Measurements from ENCODE around the gene NCKAP5L.

Gene NCKAP5L

GRCh38 chr12:49808686-49809380 is 19.4 kb downstream of the NCKAP5L start:
- Histone ChIP-seq H2AFZ (ENCODE audit: insufficient read depth, low read length, poor library complexity) (peak overlapping the region; percentile 47), H3K79me2 (ENCODE audit: control insufficient read depth, insufficient read depth, low read length, poor library complexity) (peaks cover 7% of the 10 kb centered on the region), H4K12ac (ENCODE audit: low read depth, low read length) (peak overlapping the region; percentile 79), H3K4me1 (ENCODE audit: control insufficient read depth in 1 of 2, insufficient read depth in 2 of 2, low read length in 2 of 2) (peaks cover 29 to 33% of the 10 kb centered on the region in 2 experiments), H2BK5ac (ENCODE audit: low read depth, low read length, poor library complexity) (peak overlapping the region; percentile 42), H2BK120ac (ENCODE audit: insufficient read depth, low read length, poor library complexity) (peak overlapping the region; percentile 75), H4K8ac (ENCODE audit: low read depth, low read length) (peak overlapping the region; percentile 83), H3K4me2 (ENCODE audit: low read length) (peak overlapping the region; percentile 33), H3K9me3 (ENCODE audit: insufficient read depth, low read depth, low read length) (peaks cover 2% of the 10 kb centered on the region), H3K4me3 (ENCODE audit: low read depth, low read length) (no peak overlapping the region), H3K23ac (ENCODE audit: low read length) (no peak overlapping the region), H3K4ac (ENCODE audit: low read depth, low read length) (peak overlapping the region; percentile 68), H2AK5ac (ENCODE audit: low read length) (peak overlapping the region; percentile 69), H3K14ac (ENCODE audit: low read length) (peak overlapping the region; percentile 83), H3K27ac (ENCODE audit: low read depth, low read length) (peak overlapping the region; percentile 94), H3K18ac (ENCODE audit: low read length) (peak overlapping the region; percentile 84), H3K9ac (ENCODE audit: low read length) (peak overlapping the region; percentile 6), H4K91ac (ENCODE audit: low read depth, low read length) (peak overlapping the region; percentile 83), H2BK12ac (ENCODE audit: low read length) (peak overlapping the region; percentile 58), H3K79me1 (ENCODE audit: low read length) (peaks cover 19% of the 10 kb centered on the region), H3K36me3 (ENCODE audit: control insufficient read depth in 1 of 2, insufficient read depth in 2 of 2, low read length in 2 of 2) (peaks cover 18 to 24% of the 10 kb centered on the region in 2 experiments), H3K27me3 (ENCODE audit: insufficient read depth, low read length) (no peaks in the 10 kb centered on the region)
- DNase-seq: peak; percentile 33 to 56
- WGBS (ENCODE audit: extremely low coverage, insufficient coverage, insufficient read length): no CpG with 5 or more reads among the region's 14 CpGs

GRCh38 chr12:49807991-49808580 is 20.1 kb downstream of the NCKAP5L start:
- Histone ChIP-seq H3K79me2 (ENCODE audit: control insufficient read depth, insufficient read depth, low read length, poor library complexity) (peaks cover 7% of the 10 kb centered on the region), H2AFZ (ENCODE audit: insufficient read depth, low read length, poor library complexity) (peak overlapping the region; percentile 47), H2BK120ac (ENCODE audit: insufficient read depth, low read length, poor library complexity) (peak overlapping the region; percentile 62), H3K36me3 (ENCODE audit: control insufficient read depth in 1 of 2, insufficient read depth in 2 of 2, low read length in 2 of 2) (peaks cover 25 to 31% of the 10 kb centered on the region in 2 experiments), H3K18ac (ENCODE audit: low read length) (peak overlapping the region; percentile 84), H2BK5ac (ENCODE audit: low read depth, low read length, poor library complexity) (peak overlapping the region; percentile 13), H3K9me3 (ENCODE audit: insufficient read depth, low read depth, low read length) (peaks cover 2% of the 10 kb centered on the region), H3K4me2 (ENCODE audit: low read length) (peak overlapping the region; percentile 19), H3K9ac (ENCODE audit: low read length) (no peak overlapping the region), H3K14ac (ENCODE audit: low read length) (peak overlapping the region; percentile 72), H3K4me1 (ENCODE audit: control insufficient read depth in 1 of 2, insufficient read depth in 2 of 2, low read length in 2 of 2) (peaks cover 29 to 33% of the 10 kb centered on the region in 2 experiments), H4K8ac (ENCODE audit: low read depth, low read length) (peak overlapping the region; percentile 83), H2BK12ac (ENCODE audit: low read length) (peak overlapping the region; percentile 44), H3K23ac (ENCODE audit: low read length) (no peak overlapping the region), H4K12ac (ENCODE audit: low read depth, low read length) (peak overlapping the region; percentile 14), H3K27ac (ENCODE audit: low read depth, low read length) (peak overlapping the region; percentile 94), H4K91ac (ENCODE audit: low read depth, low read length) (peak overlapping the region; percentile 83), H2AK5ac (ENCODE audit: low read length) (peak overlapping the region; percentile 64), H3K4me3 (ENCODE audit: low read depth, low read length) (no peak overlapping the region), H3K27me3 (ENCODE audit: insufficient read depth, low read length) (no peaks in the 10 kb centered on the region), H3K4ac (ENCODE audit: low read depth, low read length) (peak overlapping the region; percentile 60), H3K79me1 (ENCODE audit: low read length) (peaks cover 19% of the 10 kb centered on the region)
- DNase-seq: no peak
- no CpG with 5 or more reads among the region's 12 CpGs for WGBS (ENCODE audit: extremely low coverage, insufficient coverage, insufficient read length)

GRCh38 chr12:49806877-49807276 is 21.3 kb downstream of the NCKAP5L start:
- Histone ChIP-seq H3K27me3 (ENCODE audit: insufficient read depth, low read length) (no peaks in the 10 kb centered on the region), H4K8ac (ENCODE audit: low read depth, low read length) (no peak overlapping the region), H2AK5ac (ENCODE audit: low read length) (no peak overlapping the region), H3K79me2 (ENCODE audit: control insufficient read depth, insufficient read depth, low read length, poor library complexity) (peaks cover 7% of the 10 kb centered on the region), H3K18ac (ENCODE audit: low read length) (peak overlapping the region; percentile 54), H2AFZ (ENCODE audit: insufficient read depth, low read length, poor library complexity) (no peak overlapping the region), H3K4me2 (ENCODE audit: low read length) (no peak overlapping the region), H4K91ac (ENCODE audit: low read depth, low read length) (peak overlapping the region; percentile 32), H3K9ac (ENCODE audit: low read length) (no peak overlapping the region), H2BK120ac (ENCODE audit: insufficient read depth, low read length, poor library complexity) (no peak overlapping the region), H3K79me1 (ENCODE audit: low read length) (peaks cover 19% of the 10 kb centered on the region), H3K4me1 (ENCODE audit: control insufficient read depth in 1 of 2, insufficient read depth in 2 of 2, low read length in 2 of 2) (peaks cover 29 to 33% of the 10 kb centered on the region in 2 experiments), H2BK12ac (ENCODE audit: low read length) (peak overlapping the region; percentile 14), H3K4ac (ENCODE audit: low read depth, low read length) (no peak overlapping the region), H3K36me3 (ENCODE audit: control insufficient read depth in 1 of 2, insufficient read depth in 2 of 2, low read length in 2 of 2) (peaks cover 31 to 39% of the 10 kb centered on the region in 2 experiments), H4K12ac (ENCODE audit: low read depth, low read length) (no peak overlapping the region), H2BK5ac (ENCODE audit: low read depth, low read length, poor library complexity) (no peak overlapping the region), H3K4me3 (ENCODE audit: low read depth, low read length) (no peak overlapping the region), H3K23ac (ENCODE audit: low read length) (no peak overlapping the region), H3K27ac (ENCODE audit: low read depth, low read length) (no peak overlapping the region), H3K14ac (ENCODE audit: low read length) (no peak overlapping the region), H3K9me3 (ENCODE audit: insufficient read depth, low read depth, low read length) (peaks cover 2% of the 10 kb centered on the region)
- WGBS (ENCODE audit: extremely low coverage, insufficient coverage, insufficient read length): no CpG with 5 or more reads among the region's 7 CpGs
- no peak for DNase-seq

- peak; percentile 56 to 77 for DNase-seq
- H4K8ac ChIP-seq (ENCODE audit: low read depth, low read length): no peak overlapping the region
- no peak overlapping the region for H4K12ac ChIP-seq (ENCODE audit: low read depth, low read length)
- no peaks in the 10 kb centered on the region for H3K27me3 ChIP-seq (ENCODE audit: insufficient read depth, low read length)
- no peak overlapping the region for H2BK12ac ChIP-seq (ENCODE audit: low read length)
- peaks cover 29 to 33% of the 10 kb centered on the region in 2 experiments for H3K4me1 ChIP-seq (ENCODE audit: control insufficient read depth in 1 of 2, insufficient read depth in 2 of 2, low read length in 2 of 2)
- H3K4ac ChIP-seq (ENCODE audit: low read depth, low read length): no peak overlapping the region
- no peak overlapping the region for H3K9ac ChIP-seq (ENCODE audit: low read length)
- no peak overlapping the region for H4K91ac ChIP-seq (ENCODE audit: low read depth, low read length)
- H3K14ac ChIP-seq (ENCODE audit: low read length): no peak overlapping the region
- H3K9me3 ChIP-seq (ENCODE audit: insufficient read depth, low read depth, low read length): peaks cover 2% of the 10 kb centered on the region
- H2AK5ac ChIP-seq (ENCODE audit: low read length): no peak overlapping the region
- WGBS (ENCODE audit: extremely low coverage, insufficient coverage, insufficient read length): no CpG with 5 or more reads among the region's 7 CpGs
- peaks cover 19% of the 10 kb centered on the region for H3K79me1 ChIP-seq (ENCODE audit: low read length)
- peaks cover 7% of the 10 kb centered on the region for H3K79me2 ChIP-seq (ENCODE audit: control insufficient read depth, insufficient read depth, low read length, poor library complexity)
- H3K23ac ChIP-seq (ENCODE audit: low read length): no peak overlapping the region
- no peak overlapping the region for H3K4me2 ChIP-seq (ENCODE audit: low read length)
- no peak overlapping the region for H3K27ac ChIP-seq (ENCODE audit: low read depth, low read length)
- no peak overlapping the region for H2BK5ac ChIP-seq (ENCODE audit: low read depth, low read length, poor library complexity)
- no peak overlapping the region for H3K4me3 ChIP-seq (ENCODE audit: low read depth, low read length)
- no peak overlapping the region for H2BK120ac ChIP-seq (ENCODE audit: insufficient read depth, low read length, poor library complexity)
- no peak overlapping the region for H3K18ac ChIP-seq (ENCODE audit: low read length)
- H3K36me3 ChIP-seq (ENCODE audit: control insufficient read depth in 1 of 2, insufficient read depth in 2 of 2, low read length in 2 of 2): peaks cover 36 to 44% of the 10 kb centered on the region in 2 experiments
- H2AFZ ChIP-seq (ENCODE audit: insufficient read depth, low read length, poor library complexity): no peak overlapping the region
These were observed 21.8 kb downstream of the NCKAP5L start for GRCh38 chr12:49806321-49806813.
